HG03095 (cell line): ENCODE results near the gene MLLT10.

ENCODE experiments used
- ATAC-seq: cut with Tn5 transposase; IDR thresholded peaks from one replicate; pipeline ENCODE4 v1.9.1; 2021; ENCODE audit warnings: moderate library complexity; ENCODE audit not compliant: unreplicated experiment

Gene MLLT10

DNA sequence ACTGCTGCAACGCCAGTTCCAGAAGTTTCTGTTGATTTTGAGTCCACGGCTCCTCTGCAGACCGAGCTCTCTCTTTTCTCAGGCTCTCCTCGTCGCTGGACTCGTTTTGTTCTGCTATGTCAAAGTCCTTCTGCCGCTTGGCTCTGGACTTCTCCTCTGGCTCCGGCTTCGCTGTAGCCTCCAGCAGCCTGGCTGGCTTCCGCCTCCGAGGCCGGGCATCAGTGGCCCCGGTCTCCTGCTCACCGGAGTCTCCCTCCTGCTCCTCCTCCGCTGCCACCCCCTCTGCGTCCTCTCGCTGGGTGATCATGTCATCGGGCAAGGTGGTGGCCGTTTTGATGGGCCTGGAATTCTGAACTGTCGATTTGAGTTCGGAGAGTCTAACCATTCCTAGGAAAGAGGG is 225.2 kb downstream of the MLLT10 start:
- ATAC-seq, result no peak

DNA sequence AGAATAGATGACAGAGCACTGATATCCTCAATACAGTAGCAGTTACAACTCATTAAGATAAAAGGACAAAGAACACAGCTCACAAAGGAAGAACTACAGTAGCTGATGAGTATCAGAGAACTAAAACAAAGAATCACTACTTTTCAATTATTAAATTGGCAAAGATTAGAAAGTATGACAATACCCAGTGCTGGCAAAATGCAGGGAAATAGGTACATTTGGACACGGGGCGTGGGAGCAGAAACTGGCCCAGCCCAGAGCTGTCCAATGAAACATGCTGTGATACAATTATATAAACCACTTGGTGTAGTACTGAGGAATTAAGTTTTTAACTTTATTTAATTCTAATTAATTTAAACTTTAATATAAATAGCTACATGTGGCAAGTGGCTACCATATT is 226.3 kb downstream of the MLLT10 start:
- no peak for ATAC-seq

DNA sequence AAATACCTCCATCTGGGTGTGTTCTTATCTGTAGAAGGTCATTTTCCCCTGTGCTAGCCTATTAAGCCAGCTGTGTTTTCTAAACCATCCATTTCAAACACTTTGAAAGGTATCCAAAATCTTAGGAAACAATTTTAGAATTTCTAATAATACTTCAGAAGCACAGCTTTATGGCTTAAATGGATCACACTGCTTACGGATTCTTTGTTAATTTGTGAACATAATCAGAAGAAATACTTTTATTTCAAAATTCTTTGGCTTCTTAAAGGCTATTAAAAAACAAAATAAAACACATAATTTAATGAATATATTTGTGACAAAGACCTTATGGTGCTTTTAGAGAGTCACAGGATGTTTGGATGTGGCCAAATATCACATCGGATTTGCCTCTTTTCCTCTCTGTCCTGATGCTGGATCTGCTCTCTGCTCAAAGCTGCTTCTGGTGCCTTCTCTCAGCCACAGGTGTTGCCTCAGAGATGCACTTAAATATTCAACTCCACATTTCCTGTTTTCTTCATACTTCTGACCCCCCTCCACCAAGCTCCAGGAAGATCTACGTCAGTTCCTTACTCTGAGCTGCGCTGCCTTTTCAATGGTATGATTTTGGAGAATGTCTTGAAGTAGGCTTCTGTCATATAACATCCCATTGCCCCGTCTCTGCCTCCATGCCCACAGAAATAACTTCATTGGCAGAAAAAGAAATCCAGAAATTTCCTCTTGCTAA is 230.6 kb downstream of the MLLT10 start:
- no peak for ATAC-seq

DNA sequence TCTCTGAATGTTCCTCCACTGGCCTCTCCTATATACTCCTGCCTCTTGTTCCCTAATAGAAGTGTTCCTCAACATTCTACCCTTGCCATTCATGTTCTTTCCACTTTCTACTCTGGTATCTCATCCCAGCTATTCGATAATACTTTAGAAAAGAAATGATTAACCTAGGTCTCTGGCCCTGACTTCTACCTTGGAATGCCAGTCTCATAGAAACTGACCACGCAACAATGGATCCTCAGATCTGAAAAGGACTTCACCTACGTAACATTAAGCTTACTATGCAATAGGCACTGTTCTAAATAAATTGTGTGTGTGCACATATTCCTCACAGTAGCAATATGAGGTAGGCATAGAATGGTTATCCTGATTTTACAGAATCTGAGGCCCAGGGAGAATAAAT is 235.0 kb downstream of the MLLT10 start:
- ATAC-seq, result no peak

DNA sequence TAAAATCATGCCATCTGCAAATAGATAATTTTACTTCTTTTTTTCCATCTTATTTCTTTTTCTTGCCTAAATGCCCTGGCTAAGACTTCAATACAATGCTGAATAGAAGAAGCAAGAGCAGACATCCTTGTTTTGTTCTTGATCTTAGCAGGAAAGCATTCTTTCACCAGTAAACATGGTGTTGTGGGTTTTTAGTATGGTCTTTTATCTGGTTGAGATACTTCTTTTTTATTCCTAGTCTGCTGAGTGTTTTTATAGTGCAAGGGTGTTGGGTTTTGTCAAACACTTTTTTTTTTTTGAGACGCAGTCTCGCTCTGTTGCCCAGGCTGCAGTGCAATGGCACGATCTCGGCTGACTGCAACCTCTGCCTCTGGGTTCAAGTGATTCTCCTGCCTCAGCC is 237.2 kb downstream of the MLLT10 start:
- no peak for ATAC-seq

DNA sequence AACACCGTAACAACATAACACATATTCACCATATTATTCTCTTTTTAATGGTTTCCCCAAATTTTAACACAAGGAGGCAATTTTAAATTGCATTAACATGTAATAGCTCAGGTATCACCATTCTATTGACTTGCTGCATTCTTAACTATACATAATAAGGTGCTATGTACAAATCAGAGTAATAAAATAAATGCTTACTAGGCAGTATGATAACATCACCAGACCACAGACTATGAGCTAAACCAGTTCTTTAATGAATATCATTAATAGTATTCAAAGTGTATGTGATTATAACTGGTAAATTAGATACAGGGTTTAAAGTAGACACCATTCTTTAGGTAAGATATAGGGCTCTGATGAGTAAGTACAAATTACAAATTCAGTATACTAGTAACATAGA is 242.9 kb downstream of the MLLT10 start:
- ATAC-seq, result no peak

DNA sequence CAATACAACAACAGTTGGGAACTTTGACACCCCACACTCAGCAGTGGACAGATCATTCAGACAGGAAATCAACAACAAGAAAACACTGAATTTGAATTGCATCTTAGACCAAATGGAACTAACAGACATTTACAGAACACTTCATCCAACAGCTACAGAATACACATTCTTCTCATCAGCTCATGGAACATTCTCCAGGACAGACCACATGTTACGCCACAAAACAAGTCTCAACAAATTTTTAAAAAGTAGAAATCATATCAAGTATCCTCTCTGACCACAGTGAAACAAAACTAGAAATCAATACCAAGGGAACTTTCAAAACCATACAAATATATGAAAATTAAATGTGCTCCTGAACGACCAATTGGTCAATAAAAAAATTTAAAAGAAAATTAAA is 257.2 kb downstream of the MLLT10 start:
- no peak for ATAC-seq
